K562 (cell line): ENCODE data around the gene SCLT1. TPM values are rescaled to one million over a fixed set of nuclear protein-coding genes. Genes with fewer than 3 reads are reported as not detected.

Experiments
- CBX1 ChIP-seq: sonication (generic); IDR thresholded peaks from 2 replicates; pipeline ENCODE4 v1.6.1; 2016; ENCODE audit warnings: antibody characterized with exemption, low read depth, mild to moderate bottlenecking
- CTBP1 ChIP-seq: fragments of 450-650 bp; IDR thresholded peaks from 2 replicates; pipeline ENCODE4 v1.6.1; 2016; ENCODE audit warnings: borderline replicate concordance
- GABPB1 ChIP-seq: sonication (generic); formaldehyde crosslinking; IDR thresholded peaks from 2 replicates; pipeline ENCODE4 v1.8.0; 2022; ENCODE audit warnings: mild to moderate bottlenecking, missing genetic modification reagents
- HDAC2 ChIP-seq: fragments of 450-650 bp; IDR thresholded peaks from 2 replicates; pipeline ENCODE4 v1.6.1; 2016; ENCODE audit warnings: mild to moderate bottlenecking
- HNRNPLL ChIP-seq: fragments of 200-400 bp; formaldehyde crosslinking; IDR thresholded peaks from 2 replicates; pipeline ENCODE4 v1.6.1; 2017; ENCODE audit warnings: low read length, low read depth, mild to moderate bottlenecking; ENCODE audit not compliant: poor library complexity, severe bottlenecking
- ID3 ChIP-seq, 2 experiments: fragments of 250-450 bp in 1 of 2; fragments of 450-650 bp in 1 of 2; sonication (Bioruptor Pico) in 1 of 2; IDR thresholded peaks; 2 replicates each; pipeline versions ENCODE4 v1.6.1 to v1.8.0; 2016 to 2021; ENCODE audit warnings: mild to moderate bottlenecking in 2 of 2, moderate library complexity in 2 of 2, missing compliant biosample characterization in 1 of 2, missing genetic modification characterization in 1 of 2
- JUN ChIP-seq, 2 experiments: sonication (generic) in 1 of 2; formaldehyde crosslinking in 1 of 2; IDR thresholded peaks; 2 replicates each; pipeline versions ENCODE4 v1.6.1 to v1.8.0; 2012 to 2022; ENCODE audit warnings: borderline replicate concordance in 2 of 2, mild to moderate bottlenecking in 2 of 2, improper control_type of control experiment in 1 of 2, low read depth in 1 of 2, low read length in 1 of 2, missing genetic modification reagents in 1 of 2
- MCM7 ChIP-seq, 2 experiments: fragments of 450-650 bp; IDR thresholded peaks; 2 replicates each; pipeline ENCODE4 v1.6.1; 2016 to 2018
- MYC ChIP-seq, 2 experiments: fragments of 250-450 bp in 1 of 2; sonication (Bioruptor Pico) in 1 of 2; IDR thresholded peaks; 2 replicates each; pipeline versions ENCODE4 v1.5.1 to v1.6.1; 2012 to 2021; ENCODE audit warnings: low read depth in 2 of 2, borderline replicate concordance in 1 of 2, improper control_type of control experiment in 1 of 2, low read length in 1 of 2, mild to moderate bottlenecking in 1 of 2, moderate library complexity in 1 of 2
- NFIC ChIP-seq: fragments of 450-650 bp; IDR thresholded peaks from 2 replicates; pipeline ENCODE4 v1.6.1; 2017; ENCODE audit warnings: mild to moderate bottlenecking, inconsistent platforms
- POLR2AphosphoS2 ChIP-seq: IDR thresholded peaks from 2 replicates; pipeline ENCODE4 v1.6.1; 2012; ENCODE audit warnings: low read length, improper control_type of control experiment
- SMARCA4 ChIP-seq: fragments of 450-650 bp; IDR thresholded peaks from 2 replicates; pipeline ENCODE4 v1.6.1; 2016
- YY1 ChIP-seq, 3 experiments: IDR thresholded peaks; 2 replicates each; pipeline ENCODE4 v1.6.1; 2011; ENCODE audit warnings: low read length in 2 of 3, mild to moderate bottlenecking in 2 of 3, moderate library complexity in 2 of 3, borderline replicate concordance in 1 of 3, control low read depth in 1 of 3, low read depth in 1 of 3; ENCODE audit not compliant: insufficient read depth in 3 of 3, insufficient replicate concordance in 2 of 3, control insufficient read depth in 1 of 3, insufficient read length in 1 of 3; ENCODE audit errors: extremely low read depth in 1 of 3
- ZBTB33 ChIP-seq: sonication (generic); formaldehyde crosslinking; IDR thresholded peaks from 2 replicates; pipeline ENCODE4 v1.8.1; 2023; ENCODE audit warnings: mild to moderate bottlenecking, missing genetic modification reagents
- ZBTB7A ChIP-seq: IDR thresholded peaks from 2 replicates; pipeline ENCODE4 v1.6.1; 2011; ENCODE audit warnings: low read depth, mild to moderate bottlenecking, low read length, moderate library complexity, borderline replicate concordance; ENCODE audit not compliant: control insufficient read depth
- ZFX ChIP-seq: sonication (generic); formaldehyde crosslinking; IDR thresholded peaks from 2 replicates; pipeline ENCODE4 v1.8.0; 2022; ENCODE audit warnings: mild to moderate bottlenecking, missing genetic modification reagents, moderate library complexity
- ZNF232 ChIP-seq: sonication (generic); formaldehyde crosslinking; IDR thresholded peaks from 2 replicates; pipeline ENCODE4 v1.8.0; 2022; ENCODE audit warnings: mild to moderate bottlenecking, missing genetic modification reagents
- polyA plus RNA-seq, 8 experiments: library from polyadenylated mRNA; depleted of rRNA in 4 of 8; stranded (reverse) in 5 of 8; unstranded in 3 of 8; fragments of >200 nt; fragmentation: Nextera tagmentation in 2 of 8; fragmentation: Illumina TruSeq in 1 of 8; extraction: Ambion mirVana in 2 of 8; extraction: Trizol in 1 of 8; gene quantifications; 2 replicates each; pipeline versions ENCODE4 v1.2.1 to v1.2.3, GENCODE V29; 2011 to 2014; ENCODE audit warnings: inconsistent platforms in 1 of 8, missing spikeins in 1 of 8
- total RNA-seq, 7 experiments: library from RNA; depleted of rRNA in 6 of 7; stranded (reverse); fragments of >200 nt in 6 of 7; fragmentation: Illumina TruSeq in 2 of 7; extraction: Trizol in 2 of 7; gene quantifications; 2 replicates each; pipeline versions ENCODE4 v1.2.1 to v1.2.3, GENCODE V29; 2011 to 2021; ENCODE audit warnings: low replicate concordance in 1 of 7
- TF ChIP-seq, protein P1 (sequence below), 2 experiments: fragments of 450-650 bp in 1 of 2; IDR thresholded peaks; 2 replicates each; pipeline ENCODE4 v1.6.1; 2011 to 2017; ENCODE audit warnings: low read depth in 2 of 2, antibody characterized with exemption in 1 of 2, borderline replicate concordance in 1 of 2, low read length in 1 of 2, mild to moderate bottlenecking in 1 of 2, mixed read lengths in 1 of 2; ENCODE audit not compliant: control insufficient read depth in 1 of 2

The SCLT1 gene
- total and polyA plus RNA-seq, 9 of the 15 experiments (the other 6 are each of a cell fraction or from before 2014, with no cell fraction given) = 8.0 to 31.9 (median 24.2) TPM

DNA sequence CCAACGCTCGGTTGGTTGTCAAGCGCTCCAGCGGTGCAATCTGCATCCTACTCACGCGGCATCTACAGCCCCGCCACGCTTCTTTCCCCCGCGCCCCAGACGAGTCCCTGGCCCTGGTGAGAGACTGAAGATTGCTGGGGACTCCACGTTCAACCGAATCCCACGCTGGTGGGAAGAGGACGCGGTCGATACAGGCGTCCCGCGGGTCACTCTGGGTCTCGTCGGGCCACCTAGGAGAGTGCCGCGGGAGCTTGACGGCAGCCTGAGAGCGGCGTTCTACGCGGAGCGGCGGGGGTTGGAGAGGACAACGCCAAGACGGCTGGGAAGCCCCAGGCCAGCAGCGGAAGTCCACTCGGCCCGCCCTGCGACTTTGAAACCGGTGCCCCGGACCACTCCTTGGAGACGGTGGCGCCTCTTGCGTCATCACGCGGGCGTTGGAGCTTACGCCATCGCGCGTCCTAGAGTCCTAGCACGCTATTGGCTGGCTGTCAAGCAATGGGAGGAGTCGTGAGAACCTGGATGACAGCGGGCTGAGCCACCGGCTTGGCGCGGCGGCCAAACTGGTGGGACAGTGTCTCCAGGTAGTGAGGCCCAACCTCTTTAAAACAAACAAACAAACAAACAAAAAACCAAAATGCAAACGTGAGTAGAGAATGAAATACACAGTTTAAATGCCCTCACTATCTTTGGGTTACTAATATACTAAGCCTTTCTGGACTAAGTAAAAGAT, at the start of gene SCLT1 (continued):
- TF ChIP-seq ZFX (CRISPR knock-in tag) = peak; percentile 85
- TF ChIP-seq ZBTB33 (CRISPR knock-in tag) = peak; percentile 38; the same call in 1 of the 2 replicates
- TF ChIP-seq HDAC2 = peak; percentile 32; the same call in 1 of the 2 replicates
- TF ChIP-seq SMARCA4 = peak; percentile 19; the same call in 1 of the 2 replicates
- peak in 1 of 3 experiments; percentile 65 for TF ChIP-seq YY1 (IDR thresholded peaks at IDR 0.05; ENCODE audit: borderline replicate concordance in 1 of 3, control insufficient read depth in 1 of 3, extremely low read depth in 1 of 3, insufficient read depth in 3 of 3, insufficient read length in 1 of 3, insufficient replicate concordance in 2 of 3, low read depth in 1 of 3, low read length in 2 of 3)
- TF ChIP-seq NFIC = peak; percentile 69
- TF ChIP-seq MCM7 (IDR thresholded peaks at IDR 0.05) = no peak
- peak; percentile 73 for TF ChIP-seq HNRNPLL
- TF ChIP-seq CTBP1 = peak; percentile 79
- peak; percentile 88 for TF ChIP-seq GABPB1 (CRISPR knock-in tag)
- TF ChIP-seq POLR2AphosphoS2 = no peak
- no peak for TF ChIP-seq ID3 (CRISPR knock-in tag; IDR thresholded peaks at IDR 0.05)
- 0 out of 2 replicates have a peak, but pooled peaks have one; percentile 47 for TF ChIP-seq ID3 (tag; IDR thresholded peaks at IDR 0.05)
- TF ChIP-seq, protein P1, sequence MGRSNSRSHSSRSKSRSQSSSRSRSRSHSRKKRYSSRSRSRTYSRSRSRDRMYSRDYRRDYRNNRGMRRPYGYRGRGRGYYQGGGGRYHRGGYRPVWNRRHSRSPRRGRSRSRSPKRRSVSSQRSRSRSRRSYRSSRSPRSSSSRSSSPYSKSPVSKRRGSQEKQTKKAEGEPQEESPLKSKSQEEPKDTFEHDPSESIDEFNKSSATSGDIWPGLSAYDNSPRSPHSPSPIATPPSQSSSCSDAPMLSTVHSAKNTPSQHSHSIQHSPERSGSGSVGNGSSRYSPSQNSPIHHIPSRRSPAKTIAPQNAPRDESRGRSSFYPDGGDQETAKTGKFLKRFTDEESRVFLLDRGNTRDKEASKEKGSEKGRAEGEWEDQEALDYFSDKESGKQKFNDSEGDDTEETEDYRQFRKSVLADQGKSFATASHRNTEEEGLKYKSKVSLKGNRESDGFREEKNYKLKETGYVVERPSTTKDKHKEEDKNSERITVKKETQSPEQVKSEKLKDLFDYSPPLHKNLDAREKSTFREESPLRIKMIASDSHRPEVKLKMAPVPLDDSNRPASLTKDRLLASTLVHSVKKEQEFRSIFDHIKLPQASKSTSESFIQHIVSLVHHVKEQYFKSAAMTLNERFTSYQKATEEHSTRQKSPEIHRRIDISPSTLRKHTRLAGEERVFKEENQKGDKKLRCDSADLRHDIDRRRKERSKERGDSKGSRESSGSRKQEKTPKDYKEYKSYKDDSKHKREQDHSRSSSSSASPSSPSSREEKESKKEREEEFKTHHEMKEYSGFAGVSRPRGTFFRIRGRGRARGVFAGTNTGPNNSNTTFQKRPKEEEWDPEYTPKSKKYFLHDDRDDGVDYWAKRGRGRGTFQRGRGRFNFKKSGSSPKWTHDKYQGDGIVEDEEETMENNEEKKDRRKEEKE (IDR thresholded peaks at IDR 0.05; ENCODE audit: borderline replicate concordance in 1 of 2, control insufficient read depth in 1 of 2, low read depth in 2 of 2, low read length in 1 of 2) = no peak
- 0 out of 2 replicates have a peak, but pooled peaks have one; percentile 38 for TF ChIP-seq ZNF232
- peak; percentile 88; the same call in 1 of the 2 replicates for TF ChIP-seq CBX1
- peak; percentile 60; the same call in 1 of the 2 replicates for TF ChIP-seq ZBTB7A
- TF ChIP-seq MYC (IDR thresholded peaks at IDR 0.05; ENCODE audit: low read depth, low read length) = peak; percentile 67; the same call in 1 of the 2 replicates
- 0 out of 2 replicates have a peak, but pooled peaks have one; percentile 58 for TF ChIP-seq MYC (CRISPR knock-in tag; IDR thresholded peaks at IDR 0.05; ENCODE audit: borderline replicate concordance, low read depth)
- peak; percentile 76 for TF ChIP-seq JUN (IDR thresholded peaks at IDR 0.05; ENCODE audit: borderline replicate concordance, low read depth, low read length)
- peak; percentile 50; the same call in 1 of the 2 replicates for TF ChIP-seq JUN (CRISPR knock-in tag; IDR thresholded peaks at IDR 0.05; ENCODE audit: borderline replicate concordance)
